H9 (cell line): Measurements from ENCODE around the gene UBE3C. TPM values are rescaled to one million over a fixed set of nuclear protein-coding genes. Genes with fewer than 3 reads are reported as not detected.

Source experiments
- DNase-seq: peaks from one replicate; pipeline ENCODE4 v3.0.0-alpha.2; 2017
- H2AFZ ChIP-seq: one replicate; pipeline ENCODE4 v1.6.1; 2013; ENCODE audit warnings: mild to moderate bottlenecking, low read length, control low read depth, moderate library complexity
- H2AK5ac ChIP-seq: 2 replicates; pipeline ENCODE4 v1.6.1; 2013; ENCODE audit warnings: low read length, control low read depth, mixed read lengths; ENCODE audit not compliant: insufficient read length
- H2BK120ac ChIP-seq: one replicate; pipeline ENCODE4 v1.6.1; 2013; ENCODE audit warnings: low read depth, mild to moderate bottlenecking, low read length, control low read depth, inconsistent platforms; ENCODE audit not compliant: poor library complexity, severe bottlenecking
- H2BK12ac ChIP-seq: 2 replicates; pipeline ENCODE4 v1.6.1; 2013; ENCODE audit warnings: low read length, control low read depth, mixed read lengths, low read depth; ENCODE audit not compliant: insufficient read length
- H2BK15ac ChIP-seq: 2 replicates; pipeline ENCODE4 v1.6.1; 2013; ENCODE audit warnings: low read depth, low read length, control low read depth
- H2BK20ac ChIP-seq: one replicate; pipeline ENCODE4 v1.6.1; 2013; ENCODE audit warnings: low read depth, mild to moderate bottlenecking, low read length, control low read depth, inconsistent platforms; ENCODE audit not compliant: poor library complexity, severe bottlenecking
- H2BK5ac ChIP-seq: 2 replicates; pipeline ENCODE4 v1.6.1; 2013; ENCODE audit warnings: low read length, control low read depth, mixed read lengths; ENCODE audit not compliant: insufficient read length
- H3K14ac ChIP-seq: 2 replicates; pipeline ENCODE4 v1.6.1; 2013; ENCODE audit warnings: low read length, control low read depth; ENCODE audit not compliant: insufficient read depth
- H3K18ac ChIP-seq: 2 replicates; pipeline ENCODE4 v1.6.1; 2013; ENCODE audit warnings: low read depth, mild to moderate bottlenecking, mixed read lengths, low read length, control low read depth; ENCODE audit not compliant: insufficient read length
- H3K23ac ChIP-seq: 2 replicates; pipeline ENCODE4 v1.6.1; 2013; ENCODE audit warnings: low read length, control low read depth, mixed read lengths, low read depth; ENCODE audit not compliant: insufficient read length
- H3K23me2 ChIP-seq: 2 replicates; pipeline ENCODE4 v1.6.1; 2013; ENCODE audit warnings: low read depth, mild to moderate bottlenecking, mixed read lengths, low read length, control low read depth; ENCODE audit not compliant: insufficient read length, poor library complexity, severe bottlenecking
- H3K27ac ChIP-seq: 2 replicates; pipeline ENCODE4 v1.5.1; 2013; ENCODE audit warnings: low read length, control low read depth, mixed read lengths, low read depth; ENCODE audit not compliant: insufficient read length
- H3K27me3 ChIP-seq: 2 replicates; pipeline ENCODE4 v1.6.1; 2013; ENCODE audit warnings: low read length, control low read depth, inconsistent platforms; ENCODE audit not compliant: insufficient read depth
- H3K4ac ChIP-seq: 2 replicates; pipeline ENCODE4 v1.6.1; 2013; ENCODE audit warnings: low read depth, mild to moderate bottlenecking, control low read depth, inconsistent platforms, low read length, moderate library complexity
- H3K4me1 ChIP-seq: 2 replicates; pipeline ENCODE4 v1.6.1; 2013; ENCODE audit warnings: low read length, control low read depth, inconsistent platforms; ENCODE audit not compliant: insufficient read depth
- H3K4me2 ChIP-seq: 2 replicates; pipeline ENCODE4 v1.6.1; 2013; ENCODE audit warnings: low read length, control low read depth, mixed read lengths; ENCODE audit not compliant: insufficient read length, insufficient read depth
- H3K56ac ChIP-seq: 2 replicates; pipeline ENCODE4 v1.6.1; 2013; ENCODE audit warnings: low read depth, mild to moderate bottlenecking, mixed read lengths, low read length, control low read depth; ENCODE audit not compliant: insufficient read length
- H3K79me1 ChIP-seq: 2 replicates; pipeline ENCODE4 v1.6.1; 2013; ENCODE audit warnings: low read depth, mild to moderate bottlenecking, moderate library complexity, low read length, control low read depth, inconsistent platforms; ENCODE audit not compliant: insufficient read depth, poor library complexity, severe bottlenecking
- H3K79me2 ChIP-seq: 2 replicates; pipeline ENCODE4 v1.6.1; 2013; ENCODE audit warnings: low read length, control low read depth, inconsistent platforms; ENCODE audit not compliant: insufficient read depth
- H3K9ac ChIP-seq: 2 replicates; pipeline ENCODE4 v1.6.1; 2013; ENCODE audit warnings: low read length, control low read depth, mixed read lengths; ENCODE audit not compliant: insufficient read length; ENCODE audit errors: extremely low read depth
- H3K9me3 ChIP-seq: one replicate; pipeline ENCODE4 v1.6.1; 2013; ENCODE audit warnings: low read depth, low read length, inconsistent platforms; ENCODE audit not compliant: control insufficient read depth
- H3T11ph ChIP-seq: one replicate; pipeline ENCODE4 v1.6.1; 2013; ENCODE audit warnings: mild to moderate bottlenecking, low read length, control low read depth, inconsistent platforms
- H4K20me1 ChIP-seq: one replicate; pipeline ENCODE4 v1.6.1; 2013; ENCODE audit not compliant: control insufficient read depth, insufficient read length, insufficient read depth
- H4K5ac ChIP-seq: 2 replicates; pipeline ENCODE4 v1.6.1; 2013; ENCODE audit warnings: low read depth, mild to moderate bottlenecking, mixed read lengths, low read length, control low read depth; ENCODE audit not compliant: insufficient read length
- H4K8ac ChIP-seq: replicated peaks from 2 replicates; pipeline ENCODE4 v1.6.1; 2013; ENCODE audit warnings: low read length, control low read depth, mixed read lengths, low read depth; ENCODE audit not compliant: insufficient read length
- H4K91ac ChIP-seq: 2 replicates; pipeline ENCODE4 v1.6.1; 2013; ENCODE audit warnings: low read depth, mild to moderate bottlenecking, moderate library complexity, mixed read lengths, low read length, control low read depth; ENCODE audit not compliant: insufficient read length
- H3K27ac Mint-ChIP-seq, 3 experiments: 2 replicates in 2 of 3; 3 replicates in 1 of 3; pipeline ENCODE4 v1.8.0; 2020 to 2021; ENCODE audit warnings: mixed read lengths in 3 of 3, mild to moderate bottlenecking in 1 of 3, moderate library complexity in 1 of 3
- H3K27me3 Mint-ChIP-seq: 2 replicates; pipeline ENCODE4 v1.8.0; 2021; ENCODE audit warnings: low read depth, mild to moderate bottlenecking, moderate library complexity, mixed read lengths
- H3K36me3 Mint-ChIP-seq, 3 experiments: 2 replicates in 2 of 3; 3 replicates in 1 of 3; pipeline ENCODE4 v1.8.0; 2020 to 2021; ENCODE audit warnings: low read depth in 3 of 3, mixed read lengths in 3 of 3; ENCODE audit not compliant: insufficient read depth in 1 of 3
- H3K4me1 Mint-ChIP-seq, 2 experiments: 2 replicates each; pipeline ENCODE4 v1.8.0; 2020; ENCODE audit warnings: mixed read lengths in 2 of 2
- H3K4me3 Mint-ChIP-seq, 2 experiments: 2 replicates in 1 of 2; 3 replicates in 1 of 2; pipeline ENCODE4 v1.8.0; 2020 to 2021; ENCODE audit warnings: mild to moderate bottlenecking in 2 of 2, mixed read lengths in 2 of 2, moderate library complexity in 1 of 2
- H3K9me3 Mint-ChIP-seq, 2 experiments: 2 replicates in 1 of 2; 3 replicates in 1 of 2; pipeline ENCODE4 v1.8.0; 2020; ENCODE audit warnings: mild to moderate bottlenecking in 2 of 2, mixed read lengths in 2 of 2, moderate library complexity in 1 of 2
- CTCF ChIP-seq: fragments of 200-600 bp; sonication (generic); conservative IDR thresholded peaks from 3 replicates; pipeline ENCODE4 v1.8.0; 2021; ENCODE audit warnings: antibody characterized with exemption, mild to moderate bottlenecking
- WGBS: extraction: QIAGEN DNeasy Blood & Tissue Kit; methylation state at CpG from one replicate; pipeline ENCODE4 v1.1.7; 2013; ENCODE audit warnings: missing lambda C conversion rate, low lambda C conversion rate, mixed read lengths; ENCODE audit not compliant: insufficient read length; ENCODE audit errors: extremely low coverage; 5-methylcytosine and 5-hydroxymethylcytosine counted together
- total RNA-seq: library from RNA; stranded (reverse); gene quantifications from 2 replicates; pipeline ENCODE4 v1.2.1, GENCODE V29; 2021

UBE3C gene
- total RNA-seq, 1 experiment from 2014 or later = 63.3 TPM

GRCh38 chr7:157269341-157270059, 130.8 kb downstream of the UBE3C start:
- no peak overlapping the region for H3K27ac ChIP-seq
- no peak overlapping the region for H3K4ac ChIP-seq
- H2BK15ac ChIP-seq = no peak overlapping the region
- no peak overlapping the region for H2BK20ac ChIP-seq
- no peak overlapping the region for H2BK12ac ChIP-seq
- H2AFZ ChIP-seq = no peak overlapping the region
- no peak overlapping the region for H3K18ac ChIP-seq
- no peak for DNase-seq
- no peak overlapping the region for H3K4me2 ChIP-seq
- Mint-ChIP-seq H3K4me3 (no peak overlapping the region), H3K4me1 (peaks cover 11 to 12% of the 10 kb centered on the region in 2 experiments), H3K9me3 (no peaks in the 10 kb centered on the region), H3K27me3 (no peaks in the 10 kb centered on the region), H3K27ac (peak overlapping the region in 1 of 3 experiments; percentile 31; a peak in 2 of 7 replicates), H3K36me3 (peaks cover 20 to 42% (median 38%) of the 10 kb centered on the region in 3 experiments; a peak in 6 of 7 replicates)
- H3K23me2 ChIP-seq = no peaks in the 10 kb centered on the region
- no peak overlapping the region for H2AK5ac ChIP-seq
- no peaks in the 10 kb centered on the region for H3K79me1 ChIP-seq
- H3K56ac ChIP-seq = no peak overlapping the region
- no peak overlapping the region for H3T11ph ChIP-seq
- no peak for TF ChIP-seq CTCF
- no peaks in the 10 kb centered on the region for H3K9me3 ChIP-seq
- no peak overlapping the region for H4K5ac ChIP-seq
- no peak overlapping the region for H2BK5ac ChIP-seq
- no peak overlapping the region for H3K23ac ChIP-seq
- H3K27me3 ChIP-seq = no peaks in the 10 kb centered on the region
- no peak overlapping the region for H4K91ac ChIP-seq
- no peak overlapping the region for H3K14ac ChIP-seq
- H4K8ac ChIP-seq = no peak overlapping the region
- no peaks in the 10 kb centered on the region for H4K20me1 ChIP-seq
- H2BK120ac ChIP-seq = no peak overlapping the region
- no peaks in the 10 kb centered on the region for H3K4me1 ChIP-seq
- H3K9ac ChIP-seq = no peak overlapping the region
- H3K79me2 ChIP-seq = no peaks in the 10 kb centered on the region
- WGBS = no CpG with 5 or more reads among the region's 16 CpGs
